ENCODE results near the gene CPT1B. TPM values are rescaled to one million over a fixed set of nuclear protein-coding genes. Genes with fewer than 3 reads are reported as not detected.
"Not testable (repeated sequence)": the region's sequence is repeated elsewhere in the genome, so short reads cannot be mapped to it uniquely, and the experiment has no call there.

CPT1B gene
- polyA plus RNA-seq, 3 donors: 0.18 to 66.9 TPM; not detected in 1

GRCh38 chr22:50520826-50521453, 57.3 kb downstream of the CPT1B start:
- Histone ChIP-seq H3K4me2 (replicated peaks; ENCODE audit: extremely low read depth, low read length, poor library complexity, severe bottlenecking) (no peak overlapping the region), H4K20me1 (ENCODE audit: insufficient read depth, low read length) (peaks cover 49% of the 10 kb centered on the region), H3K4me3 (replicated peaks in 1 of 3; ENCODE audit: low read depth in 2 of 3, low read length in 3 of 3) (no peak overlapping the region), H3K36me3 (replicated peaks in 1 of 2; ENCODE audit: control insufficient read depth in 1 of 2, insufficient read depth in 2 of 2, low read length in 2 of 2) (peaks cover 60 to 79% of the 10 kb centered on the region in 2 donors), H3K79me2 (ENCODE audit: insufficient read depth, low read length) (peaks cover 32% of the 10 kb centered on the region), H3K9me3 (replicated peaks in 1 of 2; ENCODE audit: control insufficient read depth in 1 of 2, insufficient read depth in 1 of 2, low read length in 2 of 2) (no peaks in the 10 kb centered on the region), H3K4me1 (ENCODE audit: control insufficient read depth in 1 of 2, insufficient read depth in 2 of 2, low read length in 2 of 2) (peaks cover 15 to 22% of the 10 kb centered on the region in 2 donors), H3K27me3 (ENCODE audit: control insufficient read depth in 2 of 2, insufficient read depth in 2 of 2, low read length in 2 of 2) (no peaks in the 10 kb centered on the region), H2AFZ (ENCODE audit: insufficient read depth, low read depth, low read length, poor library complexity, severe bottlenecking) (no peak overlapping the region), H3K27ac (ENCODE audit: low read depth in 1 of 2, low read length in 2 of 2) (no peak overlapping the region), H3K9ac (ENCODE audit: insufficient read depth, low read length, poor library complexity, severe bottlenecking) (no peak overlapping the region)
- no peak for DNase-seq
- H3K36me3 Mint-ChIP-seq: peaks cover 34 to 74% of the 10 kb centered on the region in 2 donors
- TF ChIP-seq CTCF (IDR thresholded peaks at IDR 0.05): no peak
- peak overlapping the region in 3 of 7 donors; percentile 24 to 71 (median 32) for H3K27ac Mint-ChIP-seq
- peaks cover 8% of the 10 kb centered on the region for H3K4me1 Mint-ChIP-seq
- intact Hi-C loops (cut with micrococcal nuclease): no loop called here
- peaks cover 0 to 2% (median 0%) of the 10 kb centered on the region in 3 donors for H3K27me3 Mint-ChIP-seq (ENCODE audit: low read depth in 3 of 3)
- peaks cover 0 to 1% (median 0%) of the 10 kb centered on the region in 7 donors for H3K9me3 Mint-ChIP-seq
- WGBS (ENCODE audit: insufficient coverage): 99% methylated on average over 10 of the region's 13 CpGs
- no peak overlapping the region for H3K4me3 Mint-ChIP-seq

GRCh38 chr22:50520184-50520583, 58.0 kb downstream of the CPT1B start:
- intact Hi-C loops (cut with micrococcal nuclease); H3K9me3 Mint-ChIP-seq; H3K27ac ChIP-seq (ENCODE audit: low read depth in 1 of 2, low read length in 2 of 2); H3K4me3 ChIP-seq (replicated peaks in 1 of 3; ENCODE audit: low read depth in 2 of 3, low read length in 3 of 3); H3K9ac ChIP-seq (ENCODE audit: insufficient read depth, low read length, poor library complexity, severe bottlenecking); H3K27me3 Mint-ChIP-seq (ENCODE audit: low read depth in 3 of 3); H3K27me3 ChIP-seq (ENCODE audit: control insufficient read depth in 2 of 2, insufficient read depth in 2 of 2, low read length in 2 of 2); H3K4me1 Mint-ChIP-seq; H3K27ac Mint-ChIP-seq; H3K4me3 Mint-ChIP-seq; H3K4me2 ChIP-seq (replicated peaks; ENCODE audit: extremely low read depth, low read length, poor library complexity, severe bottlenecking); H3K9me3 ChIP-seq (replicated peaks in 1 of 2; ENCODE audit: control insufficient read depth in 1 of 2, insufficient read depth in 1 of 2, low read length in 2 of 2); DNase-seq; H2AFZ ChIP-seq (ENCODE audit: insufficient read depth, low read depth, low read length, poor library complexity, severe bottlenecking): not testable (repeated sequence)
- H3K36me3 Mint-ChIP-seq: peaks cover 34 to 74% of the 10 kb centered on the region in 2 donors
- H3K79me2 ChIP-seq (ENCODE audit: insufficient read depth, low read length): peaks cover 36% of the 10 kb centered on the region
- peaks cover 42% of the 10 kb centered on the region for H4K20me1 ChIP-seq (ENCODE audit: insufficient read depth, low read length)
- H3K36me3 ChIP-seq (replicated peaks in 1 of 2; ENCODE audit: control insufficient read depth in 1 of 2, insufficient read depth in 2 of 2, low read length in 2 of 2): peaks cover 60 to 83% of the 10 kb centered on the region in 2 donors
- WGBS (ENCODE audit: insufficient coverage): 96% methylated on average over 7 of the region's 8 CpGs
- peaks cover 13 to 17% of the 10 kb centered on the region in 2 donors for H3K4me1 ChIP-seq (ENCODE audit: control insufficient read depth in 1 of 2, insufficient read depth in 2 of 2, low read length in 2 of 2)

All from CD14-positive monocyte (primary cell).